Measurements from ENCODE around the gene TM4SF20. TPM values are rescaled to one million over a fixed set of nuclear protein-coding genes. Genes with fewer than 3 reads are reported as not detected.

The TM4SF20 gene
- polyA plus RNA-seq, 1 of the 3 experiments (the other 2 are of a cell fraction) = 0.03 TPM

DNA sequence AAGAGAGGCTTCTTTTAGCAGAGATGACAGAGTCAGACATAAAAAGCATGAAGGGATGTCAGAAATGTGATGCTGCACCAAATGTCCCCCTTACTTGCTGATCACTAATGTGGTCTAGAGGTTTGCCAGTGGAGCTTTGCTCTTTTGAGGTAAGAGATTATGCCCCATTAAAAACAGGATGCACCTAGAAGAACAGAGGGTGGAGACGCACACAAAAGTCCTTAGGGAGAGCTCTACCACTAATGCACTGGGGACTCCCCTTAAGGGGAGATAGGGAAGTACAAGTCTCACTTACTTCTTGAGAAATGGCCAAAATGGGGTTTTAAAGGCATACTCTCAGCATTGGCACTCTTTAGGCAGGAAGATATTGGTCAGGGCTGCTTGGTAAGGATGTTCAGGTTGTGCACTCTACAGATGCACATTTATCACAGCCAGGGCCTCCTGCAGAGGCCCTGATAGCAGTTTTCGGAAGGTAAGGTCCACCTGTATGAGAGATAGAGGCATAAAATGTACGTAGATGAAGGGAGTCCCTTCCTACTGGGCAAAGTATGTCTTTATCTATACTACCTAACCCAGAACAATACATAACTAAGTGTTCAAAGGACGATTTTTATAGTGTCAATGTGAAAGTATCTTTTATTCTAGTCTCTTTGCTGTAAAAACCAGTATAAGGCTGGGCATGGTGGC, 25.6 kb upstream of the TM4SF20 start:
- TF ChIP-seq, protein P1, sequence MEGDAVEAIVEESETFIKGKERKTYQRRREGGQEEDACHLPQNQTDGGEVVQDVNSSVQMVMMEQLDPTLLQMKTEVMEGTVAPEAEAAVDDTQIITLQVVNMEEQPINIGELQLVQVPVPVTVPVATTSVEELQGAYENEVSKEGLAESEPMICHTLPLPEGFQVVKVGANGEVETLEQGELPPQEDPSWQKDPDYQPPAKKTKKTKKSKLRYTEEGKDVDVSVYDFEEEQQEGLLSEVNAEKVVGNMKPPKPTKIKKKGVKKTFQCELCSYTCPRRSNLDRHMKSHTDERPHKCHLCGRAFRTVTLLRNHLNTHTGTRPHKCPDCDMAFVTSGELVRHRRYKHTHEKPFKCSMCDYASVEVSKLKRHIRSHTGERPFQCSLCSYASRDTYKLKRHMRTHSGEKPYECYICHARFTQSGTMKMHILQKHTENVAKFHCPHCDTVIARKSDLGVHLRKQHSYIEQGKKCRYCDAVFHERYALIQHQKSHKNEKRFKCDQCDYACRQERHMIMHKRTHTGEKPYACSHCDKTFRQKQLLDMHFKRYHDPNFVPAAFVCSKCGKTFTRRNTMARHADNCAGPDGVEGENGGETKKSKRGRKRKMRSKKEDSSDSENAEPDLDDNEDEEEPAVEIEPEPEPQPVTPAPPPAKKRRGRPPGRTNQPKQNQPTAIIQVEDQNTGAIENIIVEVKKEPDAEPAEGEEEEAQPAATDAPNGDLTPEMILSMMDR (IDR thresholded peaks at IDR 0.05) = no peak; the same call in 1 of the 2 replicates
- no peak for TF ChIP-seq GATA2 (CRISPR knock-in tag; IDR thresholded peaks at IDR 0.05)
- no peak for TF ChIP-seq CHD2 (IDR thresholded peaks at IDR 0.05; ENCODE audit: low read length, partially characterized antibody)
- no peak for TF ChIP-seq YY1 (IDR thresholded peaks at IDR 0.05; ENCODE audit: low read depth)
- no peak for TF ChIP-seq REST (IDR thresholded peaks at IDR 0.05; ENCODE audit: low read depth, low read length)
- no peak for TF ChIP-seq EP300 (IDR thresholded peaks at IDR 0.05; ENCODE audit: borderline replicate concordance in 1 of 2, low read depth in 1 of 2, low read length in 1 of 2)
- TF ChIP-seq MAX (IDR thresholded peaks at IDR 0.05; ENCODE audit: low read depth) = no peak
- no peak for TF ChIP-seq NRF1 (IDR thresholded peaks at IDR 0.05; ENCODE audit: low read depth, low read length)
- no peak overlapping the region for H3K27ac ChIP-seq (ENCODE audit: low read depth in 2 of 2, low read length in 1 of 2)
- ChIA-PET POLR2A (no interaction called here), CTCF (interaction anchor here (0.6 to 5.7 kb wide), 8 partner anchors 9 to 389 kb away, joined by 3 to 52 read pairs (median 6); no protein-coding TSS in a partner anchor)
- H3F3A ChIP-seq (replicated peaks; ENCODE audit: insufficient read depth) = peaks cover 7% of the 10 kb centered on the region
- H2AFZ ChIP-seq (ENCODE audit: low read depth) = no peak overlapping the region
- no peak overlapping the region for H3K4me3 ChIP-seq (ENCODE audit: low read depth in 2 of 2, low read length in 1 of 2)
- DNase-seq = no peak
- peaks cover 5 to 14% of the 10 kb centered on the region in 2 experiments; a peak in 2 of 4 replicates for H3K4me1 ChIP-seq (ENCODE audit: control insufficient read depth in 1 of 2, insufficient read depth in 2 of 2, low read depth in 1 of 2, low read length in 1 of 2)
- no peaks in the 10 kb centered on the region for H3K36me3 ChIP-seq (replicated peaks in 1 of 2; ENCODE audit: control insufficient read depth in 1 of 2, insufficient read depth in 2 of 2, low read length in 1 of 2)
- H3K9me2 ChIP-seq = no peaks in the 10 kb centered on the region
- 67% methylated on average over 4 of the region's 4 CpGs for WGBS (ENCODE audit: low lambda C conversion rate)
- H3K79me2 ChIP-seq (ENCODE audit: insufficient read depth) = no peaks in the 10 kb centered on the region
- no peaks in the 10 kb centered on the region for H3K9me3 ChIP-seq
- H3K27me3 ChIP-seq (ENCODE audit: insufficient read depth) = no peaks in the 10 kb centered on the region
- H3K4me2 ChIP-seq = no peak overlapping the region
- no peaks in the 10 kb centered on the region for H4K20me1 ChIP-seq (ENCODE audit: insufficient read depth)
- H3K9ac ChIP-seq = no peak overlapping the region

GRCh38 chr2:227402959-227403358, 23.9 kb upstream of the TM4SF20 start:
- Histone ChIP-seq H3K27me3 (ENCODE audit: insufficient read depth) (no peaks in the 10 kb centered on the region), H3K4me3 (ENCODE audit: low read depth in 2 of 2, low read length in 1 of 2) (no peak overlapping the region), H3K9me3 (no peaks in the 10 kb centered on the region), H3K9me2 (no peaks in the 10 kb centered on the region), H3K27ac (ENCODE audit: low read depth in 2 of 2, low read length in 1 of 2) (no peak overlapping the region), H3K9ac (no peak overlapping the region), H3K36me3 (replicated peaks in 1 of 2; ENCODE audit: control insufficient read depth in 1 of 2, insufficient read depth in 2 of 2, low read length in 1 of 2) (no peaks in the 10 kb centered on the region), H3K79me2 (ENCODE audit: insufficient read depth) (no peaks in the 10 kb centered on the region), H3K4me1 (ENCODE audit: control insufficient read depth in 1 of 2, insufficient read depth in 2 of 2, low read depth in 1 of 2, low read length in 1 of 2) (peaks cover 5 to 14% of the 10 kb centered on the region in 2 experiments; a peak in 2 of 4 replicates), H3K4me2 (no peak overlapping the region), H2AFZ (ENCODE audit: low read depth) (no peak overlapping the region), H3F3A (replicated peaks; ENCODE audit: insufficient read depth) (peaks cover 7% of the 10 kb centered on the region), H4K20me1 (ENCODE audit: insufficient read depth) (no peaks in the 10 kb centered on the region)
- 63% methylated on average over 4 of the region's 4 CpGs for WGBS (ENCODE audit: low lambda C conversion rate)
- CTCF ChIA-PET = no interaction called here
- no peak for DNase-seq
- TF ChIP-seq, protein P2, sequence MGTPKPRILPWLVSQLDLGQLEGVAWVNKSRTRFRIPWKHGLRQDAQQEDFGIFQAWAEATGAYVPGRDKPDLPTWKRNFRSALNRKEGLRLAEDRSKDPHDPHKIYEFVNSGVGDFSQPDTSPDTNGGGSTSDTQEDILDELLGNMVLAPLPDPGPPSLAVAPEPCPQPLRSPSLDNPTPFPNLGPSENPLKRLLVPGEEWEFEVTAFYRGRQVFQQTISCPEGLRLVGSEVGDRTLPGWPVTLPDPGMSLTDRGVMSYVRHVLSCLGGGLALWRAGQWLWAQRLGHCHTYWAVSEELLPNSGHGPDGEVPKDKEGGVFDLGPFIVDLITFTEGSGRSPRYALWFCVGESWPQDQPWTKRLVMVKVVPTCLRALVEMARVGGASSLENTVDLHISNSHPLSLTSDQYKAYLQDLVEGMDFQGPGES (IDR thresholded peaks at IDR 0.05; ENCODE audit: low read depth, low read length) = no peak
- no peak for TF ChIP-seq FOXM1 (IDR thresholded peaks at IDR 0.05; ENCODE audit: low read depth)
- no peak for TF ChIP-seq RAD21 (IDR thresholded peaks at IDR 0.05; ENCODE audit: low read length)
- TF ChIP-seq, protein P1 (IDR thresholded peaks at IDR 0.05) = no peak
- TF ChIP-seq, protein P3, sequence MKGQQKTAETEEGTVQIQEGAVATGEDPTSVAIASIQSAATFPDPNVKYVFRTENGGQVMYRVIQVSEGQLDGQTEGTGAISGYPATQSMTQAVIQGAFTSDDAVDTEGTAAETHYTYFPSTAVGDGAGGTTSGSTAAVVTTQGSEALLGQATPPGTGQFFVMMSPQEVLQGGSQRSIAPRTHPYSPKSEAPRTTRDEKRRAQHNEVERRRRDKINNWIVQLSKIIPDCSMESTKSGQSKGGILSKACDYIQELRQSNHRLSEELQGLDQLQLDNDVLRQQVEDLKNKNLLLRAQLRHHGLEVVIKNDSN (IDR thresholded peaks at IDR 0.05; ENCODE audit: borderline replicate concordance, low read depth) = no peak
- no peak for TF ChIP-seq EZH2phosphoT487 (IDR thresholded peaks at IDR 0.05; ENCODE audit: borderline replicate concordance, low read depth)
- no peak for TF ChIP-seq NFIC (IDR thresholded peaks at IDR 0.05; ENCODE audit: borderline replicate concordance)
- no peak for TF ChIP-seq MAX (IDR thresholded peaks at IDR 0.05; ENCODE audit: low read depth)
- TF ChIP-seq TCF12 (IDR thresholded peaks at IDR 0.05) = no peak
- POLR2A ChIA-PET = no interaction called here
